PFSK-1 (cell line): ENCODE measurements around the gene TOX2.

Source experiments
- POLR2AphosphoS5 ChIP-seq: IDR thresholded peaks from 2 replicates; pipeline ENCODE4 v1.6.1; 2012; ENCODE audit warnings: low read depth, mild to moderate bottlenecking, control low read depth, low read length, moderate library complexity
- SIN3A ChIP-seq: IDR thresholded peaks from 2 replicates; pipeline ENCODE4 v1.6.1; 2012; ENCODE audit warnings: mild to moderate bottlenecking, low read length, moderate library complexity, borderline replicate concordance; ENCODE audit not compliant: insufficient read depth
- TAF1 ChIP-seq: IDR thresholded peaks from 2 replicates; pipeline ENCODE4 v1.6.1; 2012; ENCODE audit warnings: low read length, control low read depth, borderline replicate concordance; ENCODE audit not compliant: insufficient read depth

- TF ChIP-seq POLR2AphosphoS5, result no peak
- TF ChIP-seq SIN3A, result no peak
- no peak for TF ChIP-seq TAF1
Observed at GRCh38 chr20:44016525-44016924, 101.9 kb downstream of the TOX2 start.
